ENCODE data around the gene ZCCHC8.

Gene ZCCHC8

GRCh38 chr12:122500685-122501488 is at the start of gene ZCCHC8:
Gene ZCCHC8 (minus strand): TSS chr12:122500932. CDS start chr12:122500840, 92 bp downstream.
- peak within 1 kb of the TSS; percentile 97 for H3K4me3 ChIP-seq (ENCODE audit: low read depth, low read length)
- peak; percentile 98 for DNase-seq (ENCODE audit: low read depth)
- TF ChIP-seq CTCF (IDR thresholded peaks at IDR 0.05; ENCODE audit: low read depth, low read length, missing control alignments), result peak; percentile 16

DNA sequence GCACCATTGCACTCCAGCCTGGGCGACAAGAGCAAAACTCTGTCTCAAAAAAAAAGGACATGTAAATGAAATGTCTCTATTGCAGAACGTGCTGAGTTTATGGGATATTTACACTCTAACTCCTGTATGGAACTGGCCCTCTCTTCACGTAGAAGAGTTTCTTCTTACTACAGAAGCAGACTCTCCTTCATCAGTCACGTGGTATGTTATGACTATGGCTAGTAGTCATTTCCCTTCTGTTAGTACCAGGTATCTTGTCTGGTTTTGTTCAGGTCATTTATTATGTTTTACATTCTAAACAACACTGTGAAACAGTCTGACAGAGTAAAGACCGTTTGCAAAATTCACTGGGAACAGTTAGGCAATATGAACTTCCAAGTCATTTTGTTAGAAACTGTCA is 46.6 kb upstream of the ZCCHC8 start:
- TF ChIP-seq CTCF (IDR thresholded peaks at IDR 0.05; ENCODE audit: low read depth, low read length, missing control alignments), result no peak
- H3K4me3 ChIP-seq (ENCODE audit: low read depth, low read length), result no peak overlapping the region
- DNase-seq (ENCODE audit: low read depth), result no peak

DNA sequence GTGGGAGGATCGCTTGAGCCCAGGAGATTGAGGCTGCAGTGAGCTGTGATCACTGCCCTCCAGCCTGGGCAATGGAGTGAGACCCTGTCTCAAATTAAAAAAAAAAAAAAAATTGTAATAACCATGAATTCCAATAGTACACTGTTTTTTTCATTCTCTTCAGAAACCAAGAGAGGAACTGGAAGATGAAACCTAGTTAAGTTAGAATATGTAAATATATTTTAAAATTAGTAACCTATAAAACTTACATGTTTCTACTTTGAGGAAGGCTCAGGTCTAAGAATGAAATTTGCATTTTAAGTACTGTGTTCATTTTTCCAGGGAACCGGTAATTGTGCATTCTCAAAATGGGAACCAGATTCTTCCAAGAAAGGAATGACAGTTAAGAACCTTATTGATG is 45.1 kb upstream of the ZCCHC8 start:
- no peak for TF ChIP-seq CTCF (IDR thresholded peaks at IDR 0.05; ENCODE audit: low read depth, low read length, missing control alignments)
- no peak for DNase-seq (ENCODE audit: low read depth)
- H3K4me3 ChIP-seq (ENCODE audit: low read depth, low read length), result no peak overlapping the region

GRCh38 chr12:122544537-122544936 is 43.8 kb upstream of the ZCCHC8 start:
- no peak overlapping the region for H3K4me3 ChIP-seq (ENCODE audit: low read depth, low read length)
- no peak for DNase-seq (ENCODE audit: low read depth)
- TF ChIP-seq CTCF (IDR thresholded peaks at IDR 0.05; ENCODE audit: low read depth, low read length, missing control alignments), result no peak

GRCh38 chr12:122538496-122538895 is 37.8 kb upstream of the ZCCHC8 start:
- no peak for DNase-seq (ENCODE audit: low read depth)
- no peak overlapping the region for H3K4me3 ChIP-seq (ENCODE audit: low read depth, low read length)
- TF ChIP-seq CTCF (IDR thresholded peaks at IDR 0.05; ENCODE audit: low read depth, low read length, missing control alignments), result no peak

DNA sequence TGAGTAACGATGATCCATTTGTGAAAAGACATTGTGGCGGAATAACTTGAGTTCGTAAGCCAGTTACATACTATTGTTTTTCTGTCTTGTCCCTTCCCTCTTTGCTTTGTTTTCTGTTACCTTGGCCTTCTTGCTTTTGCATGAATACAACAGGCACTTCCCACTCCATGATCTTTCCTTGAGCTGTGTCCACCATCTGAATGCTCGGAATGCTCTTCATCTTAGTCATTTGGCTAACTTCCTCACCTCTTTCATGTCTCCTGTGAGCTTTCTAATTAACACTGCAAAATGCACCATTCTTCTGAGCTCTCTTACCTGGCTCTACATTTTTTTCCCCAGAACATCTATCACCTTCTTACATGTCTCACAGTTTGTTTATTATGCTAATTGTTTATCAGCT is 36.3 kb upstream of the ZCCHC8 start:
- no peak for TF ChIP-seq CTCF (IDR thresholded peaks at IDR 0.05; ENCODE audit: low read depth, low read length, missing control alignments)
- no peak overlapping the region for H3K4me3 ChIP-seq (ENCODE audit: low read depth, low read length)
- no peak for DNase-seq (ENCODE audit: low read depth)

GRCh38 chr12:122533856-122534255 is 33.1 kb upstream of the ZCCHC8 start:
- H3K4me3 ChIP-seq (ENCODE audit: low read depth, low read length), result no peak overlapping the region
- no peak for TF ChIP-seq CTCF (IDR thresholded peaks at IDR 0.05; ENCODE audit: low read depth, low read length, missing control alignments)
- DNase-seq (ENCODE audit: low read depth), result no peak

Measured in GM12864 (cell line).